AG09319 (cell line): ENCODE results near the gene FMN1.

Experiments
- DNase-seq: peaks from one replicate; pipeline ENCODE4 v3.0.0-alpha.2; 2010; ENCODE audit warnings: low read depth; ENCODE audit errors: extremely low read depth
- CTCF ChIP-seq: IDR thresholded peaks from 2 replicates; pipeline ENCODE4 v1.5.1; 2011; ENCODE audit warnings: low read depth, mild to moderate bottlenecking, inconsistent platforms, low read length, moderate library complexity

Gene FMN1

GRCh38 chr15:32936976-32937375 lies 257.5 kb downstream of the FMN1 start:
- no peak for TF ChIP-seq CTCF
- DNase-seq: no peak

- peak; percentile 37 for TF ChIP-seq CTCF
- DNase-seq: no peak
Observed at GRCh38 chr15:32936283-32936918, 258.1 kb downstream of the FMN1 start.

GRCh38 chr15:32935139-32935538 lies 259.4 kb downstream of the FMN1 start:
- no peak for TF ChIP-seq CTCF
- no peak for DNase-seq

GRCh38 chr15:32933236-32933635 lies 261.3 kb downstream of the FMN1 start:
- no peak for TF ChIP-seq CTCF
- no peak for DNase-seq

- DNase-seq: no peak
- no peak for TF ChIP-seq CTCF
Observed at GRCh38 chr15:32928876-32929275, 265.6 kb downstream of the FMN1 start.

GRCh38 chr15:32927124-32927523 lies 267.4 kb downstream of the FMN1 start:
- no peak for DNase-seq
- TF ChIP-seq CTCF: no peak

- DNase-seq: no peak
- no peak for TF ChIP-seq CTCF
Observed at GRCh38 chr15:32923176-32923575, 271.3 kb downstream of the FMN1 start.
